Keratinocyte (primary cell): ENCODE measurements around the gene HDAC10. TPM values are rescaled to one million over a fixed set of nuclear protein-coding genes. Genes with fewer than 3 reads are reported as not detected.

ENCODE experiments used
- DNase-seq: peaks from one replicate; pipeline ENCODE4 v3.0.0-alpha.2; 2011; ENCODE audit warnings: low read depth, missing footprints, low spot score
- FAIRE-seq: peaks from 2 replicates; lab custom pipeline; 2011; peaks lifted over from hg19 to GRCh38; lab: Jason Lieb, UNC
- H2AFZ ChIP-seq: 2 replicates; pipeline ENCODE4 v1.6.0; 2012; ENCODE audit warnings: low read length, control low read depth, inconsistent platforms; ENCODE audit not compliant: control insufficient read depth
- H3K27ac ChIP-seq: 2 replicates; pipeline ENCODE4 v1.5.1; 2011; ENCODE audit warnings: low read length; ENCODE audit not compliant: control insufficient read depth, insufficient read depth
- H3K27me3 ChIP-seq: 3 replicates; pipeline ENCODE4 v1.6.0; 2011; ENCODE audit warnings: low read length; ENCODE audit not compliant: control insufficient read depth, insufficient read depth; ENCODE audit errors: extremely low read depth
- H3K36me3 ChIP-seq, 2 experiments: 2 replicates in 1 of 2; 3 replicates in 1 of 2; pipeline ENCODE4 v1.5.1; 2011; ENCODE audit warnings: low read length in 2 of 2, mild to moderate bottlenecking in 1 of 2; ENCODE audit not compliant: control insufficient read depth in 2 of 2, insufficient read depth in 2 of 2; ENCODE audit errors: extremely low read depth in 1 of 2
- H3K4me1 ChIP-seq: 3 replicates; pipeline ENCODE4 v1.5.1; 2011; ENCODE audit warnings: low read length; ENCODE audit not compliant: control insufficient read depth, insufficient read depth; ENCODE audit errors: extremely low read depth
- H3K4me2 ChIP-seq: 3 replicates; pipeline ENCODE4 v1.6.0; 2011; ENCODE audit warnings: low read depth, low read length; ENCODE audit not compliant: control insufficient read depth, insufficient read depth; ENCODE audit errors: extremely low read depth
- H3K4me3 ChIP-seq, 3 experiments: fragments of 200-600 bp in 1 of 3; sonication (generic) in 1 of 3; 2 replicates in 2 of 3; 3 replicates in 1 of 3; pipeline ENCODE4 v1.5.1; 2011 to 2016; ENCODE audit warnings: low read length in 3 of 3, mild to moderate bottlenecking in 3 of 3, control low read depth in 2 of 3, inconsistent platforms in 1 of 3, low read depth in 1 of 3, mixed read lengths in 1 of 3, mixed run types in 1 of 3, moderate library complexity in 1 of 3; ENCODE audit not compliant: control insufficient read depth in 2 of 3, insufficient read depth in 2 of 3; ENCODE audit errors: extremely low read depth in 1 of 3
- H3K79me2 ChIP-seq: 2 replicates; pipeline ENCODE4 v1.6.0; 2012; ENCODE audit warnings: low read length; ENCODE audit not compliant: control insufficient read depth, insufficient read depth
- H3K9ac ChIP-seq: 3 replicates; pipeline ENCODE4 v1.6.0; 2011; ENCODE audit warnings: low read length; ENCODE audit not compliant: control insufficient read depth, insufficient read depth; ENCODE audit errors: extremely low read depth
- H3K9me1 ChIP-seq: 3 replicates; pipeline ENCODE4 v1.6.0; 2011; ENCODE audit warnings: low read length; ENCODE audit not compliant: control insufficient read depth, insufficient read depth; ENCODE audit errors: extremely low read depth
- H3K9me3 ChIP-seq: 2 replicates; pipeline ENCODE4 v1.5.1; 2012; ENCODE audit warnings: low read depth, low read length; ENCODE audit not compliant: control insufficient read depth
- H4K20me1 ChIP-seq: 3 replicates; pipeline ENCODE4 v1.6.0; 2011; ENCODE audit warnings: low read length; ENCODE audit not compliant: control insufficient read depth, insufficient read depth; ENCODE audit errors: extremely low read depth
- CTCF ChIP-seq, 3 experiments: IDR thresholded peaks in 1 of 3; conservative IDR thresholded peaks in 1 of 3; optimal IDR thresholded peaks in 1 of 3; 2 replicates in 2 of 3; 3 replicates in 1 of 3; pipeline versions ENCODE3 to v1.5.1; 2011; ENCODE audit warnings: low read length in 3 of 3, mild to moderate bottlenecking in 3 of 3, moderate library complexity in 2 of 3, control low read depth in 1 of 3, inconsistent platforms in 1 of 3; ENCODE audit not compliant: insufficient read depth in 2 of 3; ENCODE audit errors: extremely low read depth in 1 of 3
- EZH2 ChIP-seq: IDR thresholded peaks from one replicate; pipeline ENCODE4 v1.6.1; 2012; ENCODE audit warnings: inconsistent platforms, mild to moderate bottlenecking, low read length, moderate library complexity
- dilution Hi-C: fragments of 300-500 bp; cut with MboI; formaldehyde crosslinking; loops from one replicate; pipeline ENCODE4 v1.7.0; 2020; ENCODE audit warnings: low sequenced_read_pairs; ENCODE audit not compliant: extremely low pct_ligation_motif_present
- polyA plus RNA-seq, 5 experiments: library from polyadenylated mRNA; depleted of rRNA in 3 of 5; stranded (reverse) in 3 of 5; stranded (forward) in 1 of 5; unstranded in 1 of 5; fragments of >200 nt; gene quantifications; 1 replicate in 1 of 5; 2 replicates in 3 of 5; 3 replicates in 1 of 5; pipeline versions ENCODE4 v1.2.1 to v1.2.3, GENCODE V29; 2011 to 2012; ENCODE audit warnings: missing spikeins in 2 of 5, low read depth in 1 of 5, low replicate concordance in 1 of 5

Gene HDAC10
- polyA plus RNA-seq, 1 donor (not counting 4 experiments of a cell fraction or from before 2014, with no cell fraction given): 4.7 TPM

DNA sequence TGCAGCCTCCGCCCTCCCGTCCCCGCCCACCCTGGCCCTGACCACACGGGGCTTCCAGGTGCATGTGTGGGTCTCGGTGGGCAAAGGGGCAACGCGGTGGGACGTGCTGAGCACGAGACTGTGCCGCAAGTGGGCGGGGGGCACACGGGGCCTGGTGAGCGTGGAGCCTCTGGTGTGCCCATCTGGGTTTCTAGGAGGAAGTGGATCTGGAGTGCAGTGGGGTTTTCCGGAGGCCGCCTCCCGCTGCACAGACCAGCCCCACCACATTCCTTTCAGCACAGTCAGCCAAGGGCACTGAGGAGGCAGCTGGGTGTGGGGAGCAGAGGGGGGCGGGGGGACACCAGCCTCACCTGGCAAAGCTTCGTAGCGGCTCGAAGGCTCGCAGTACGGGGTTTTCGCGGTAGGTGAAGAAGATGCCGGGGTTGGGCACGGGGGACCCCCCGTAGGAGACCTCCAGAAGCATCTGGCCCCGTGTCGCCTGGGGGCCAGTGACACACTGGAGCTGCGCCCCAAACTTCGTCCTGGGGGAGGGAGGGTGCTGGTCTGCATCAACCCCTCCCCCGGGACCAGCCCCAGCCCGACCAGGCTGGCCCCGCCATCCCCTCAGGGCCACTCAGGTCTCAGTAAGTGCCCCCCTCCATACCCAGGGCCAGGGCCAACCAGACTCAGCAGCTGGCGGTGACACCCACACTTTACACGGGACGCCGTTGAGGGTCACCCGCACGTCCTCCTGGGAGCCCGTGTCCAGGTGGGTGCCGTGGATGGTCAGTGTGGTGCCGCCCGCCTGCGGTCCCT, 31.5 kb upstream of the HDAC10 start:
- DNase-seq (peak; percentile 71), FAIRE-seq (peak; percentile 89)
- Histone ChIP-seq H3K9me1 (no peaks in the 10 kb centered on the region), H2AFZ (no peak overlapping the region), H3K27ac (peak overlapping the region; percentile 70), H3K4me1 (peaks cover 18% of the 10 kb centered on the region), H3K9ac (peak overlapping the region; percentile 54), H3K4me2 (peak overlapping the region; percentile 69), H3K79me2 (peaks cover 15% of the 10 kb centered on the region), H3K36me3 (peaks cover 28 to 32% of the 10 kb centered on the region in 2 experiments), H3K9me3 (no peaks in the 10 kb centered on the region), H3K4me3 (peak overlapping the region in 2 of 3 experiments; percentile 25 to 27), H4K20me1 (no peaks in the 10 kb centered on the region), H3K27me3 (no peaks in the 10 kb centered on the region)
- dilution Hi-C loops: no loop called here
- no peak for TF ChIP-seq EZH2
- TF ChIP-seq CTCF (optimal IDR thresholded peaks at IDR 0.05 in 1 of 3, IDR thresholded peaks at IDR 0.05 in 1 of 3, conservative IDR thresholded peaks at IDR 0.05 in 1 of 3; ENCODE audit: extremely low read depth in 1 of 3, insufficient read depth in 2 of 3, low read length in 3 of 3): no peak

- no peak for DNase-seq
- peak overlapping the region; percentile 69 for H3K4me2 ChIP-seq
- H2AFZ ChIP-seq: no peak overlapping the region
- H3K27ac ChIP-seq: peak overlapping the region; percentile 70
- TF ChIP-seq CTCF (optimal IDR thresholded peaks at IDR 0.05 in 1 of 3, IDR thresholded peaks at IDR 0.05 in 1 of 3, conservative IDR thresholded peaks at IDR 0.05 in 1 of 3; ENCODE audit: extremely low read depth in 1 of 3, insufficient read depth in 2 of 3, low read length in 3 of 3): peak in 1 of 3 experiments; percentile 10
- TF ChIP-seq EZH2: no peak
- peaks cover 28 to 32% of the 10 kb centered on the region in 2 experiments for H3K36me3 ChIP-seq
- H3K9ac ChIP-seq: peak overlapping the region; percentile 54
- dilution Hi-C loops: no loop called here
- no peaks in the 10 kb centered on the region for H3K9me3 ChIP-seq
- H3K79me2 ChIP-seq: peaks cover 15% of the 10 kb centered on the region
- no peaks in the 10 kb centered on the region for H4K20me1 ChIP-seq
- no peaks in the 10 kb centered on the region for H3K9me1 ChIP-seq
- peaks cover 18% of the 10 kb centered on the region for H3K4me1 ChIP-seq
- peak overlapping the region in 2 of 3 experiments; percentile 20 to 25 for H3K4me3 ChIP-seq
- FAIRE-seq: no peak
- no peaks in the 10 kb centered on the region for H3K27me3 ChIP-seq
Observed at GRCh38 chr22:50281957-50282356, 30.9 kb upstream of the HDAC10 start.
